K562 (cell line): ENCODE data around the gene MCCD1.

Experiments
- FOXK2 ChIP-seq, 2 experiments: fragments of 450-650 bp; IDR thresholded peaks in 1 of 2; conservative IDR thresholded peaks in 1 of 2; 2 replicates each; pipeline ENCODE4 v1.6.1; 2016; ENCODE audit warnings: low read depth in 2 of 2, mild to moderate bottlenecking in 1 of 2
- TF ChIP-seq, protein P1 (sequence below), 3 experiments: IDR thresholded peaks in 2 of 3; conservative IDR thresholded peaks in 1 of 3; 2 replicates each; pipeline ENCODE4 v1.5.1; 2011 to 2012; ENCODE audit warnings: low read length in 3 of 3, mild to moderate bottlenecking in 3 of 3, control low read depth in 2 of 3, improper control_type of control experiment in 1 of 3, inconsistent platforms in 1 of 3, low read depth in 1 of 3, mixed read lengths in 1 of 3, moderate library complexity in 1 of 3; ENCODE audit not compliant: insufficient read depth in 2 of 3

- TF ChIP-seq, protein P1, sequence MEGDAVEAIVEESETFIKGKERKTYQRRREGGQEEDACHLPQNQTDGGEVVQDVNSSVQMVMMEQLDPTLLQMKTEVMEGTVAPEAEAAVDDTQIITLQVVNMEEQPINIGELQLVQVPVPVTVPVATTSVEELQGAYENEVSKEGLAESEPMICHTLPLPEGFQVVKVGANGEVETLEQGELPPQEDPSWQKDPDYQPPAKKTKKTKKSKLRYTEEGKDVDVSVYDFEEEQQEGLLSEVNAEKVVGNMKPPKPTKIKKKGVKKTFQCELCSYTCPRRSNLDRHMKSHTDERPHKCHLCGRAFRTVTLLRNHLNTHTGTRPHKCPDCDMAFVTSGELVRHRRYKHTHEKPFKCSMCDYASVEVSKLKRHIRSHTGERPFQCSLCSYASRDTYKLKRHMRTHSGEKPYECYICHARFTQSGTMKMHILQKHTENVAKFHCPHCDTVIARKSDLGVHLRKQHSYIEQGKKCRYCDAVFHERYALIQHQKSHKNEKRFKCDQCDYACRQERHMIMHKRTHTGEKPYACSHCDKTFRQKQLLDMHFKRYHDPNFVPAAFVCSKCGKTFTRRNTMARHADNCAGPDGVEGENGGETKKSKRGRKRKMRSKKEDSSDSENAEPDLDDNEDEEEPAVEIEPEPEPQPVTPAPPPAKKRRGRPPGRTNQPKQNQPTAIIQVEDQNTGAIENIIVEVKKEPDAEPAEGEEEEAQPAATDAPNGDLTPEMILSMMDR (IDR thresholded peaks at IDR 0.05 in 2 of 3, conservative IDR thresholded peaks at IDR 0.05 in 1 of 3; ENCODE audit: insufficient read depth in 2 of 3, low read depth in 1 of 3, low read length in 3 of 3) = no peak
- TF ChIP-seq FOXK2 (conservative IDR thresholded peaks at IDR 0.05 in 1 of 2, IDR thresholded peaks at IDR 0.05 in 1 of 2; ENCODE audit: low read depth in 2 of 2) = no peak
Observed at GRCh38 chr6:31569861-31570536, 41.2 kb downstream of the MCCD1 start.
